ENCODE results near the gene HTT.

DNA sequence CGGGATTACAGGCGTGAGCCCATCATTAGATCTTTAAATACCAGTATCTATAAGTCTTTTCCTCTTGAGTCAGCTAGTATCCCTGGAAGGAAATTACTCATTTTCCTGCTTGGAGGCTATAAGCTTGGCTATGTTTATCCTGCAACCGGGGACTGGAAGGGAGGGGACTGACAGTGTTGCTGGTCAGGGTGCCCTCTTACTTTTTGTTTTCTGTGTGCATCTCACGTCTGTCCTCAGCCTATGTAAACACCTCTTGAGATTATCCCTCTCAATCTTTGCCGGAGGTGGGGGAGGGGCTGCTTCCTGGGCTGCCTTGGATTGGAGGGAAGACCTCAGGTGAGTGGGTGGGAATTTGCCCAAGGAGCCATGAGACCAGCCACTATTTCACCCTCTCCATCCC lies 37.0 kb downstream of the HTT start:
- TF ChIP-seq EP300 (IDR thresholded peaks at IDR 0.05) (no peak), POLR2A (IDR thresholded peaks at IDR 0.05) (no peak)
- TF ChIP-seq, protein P1, sequence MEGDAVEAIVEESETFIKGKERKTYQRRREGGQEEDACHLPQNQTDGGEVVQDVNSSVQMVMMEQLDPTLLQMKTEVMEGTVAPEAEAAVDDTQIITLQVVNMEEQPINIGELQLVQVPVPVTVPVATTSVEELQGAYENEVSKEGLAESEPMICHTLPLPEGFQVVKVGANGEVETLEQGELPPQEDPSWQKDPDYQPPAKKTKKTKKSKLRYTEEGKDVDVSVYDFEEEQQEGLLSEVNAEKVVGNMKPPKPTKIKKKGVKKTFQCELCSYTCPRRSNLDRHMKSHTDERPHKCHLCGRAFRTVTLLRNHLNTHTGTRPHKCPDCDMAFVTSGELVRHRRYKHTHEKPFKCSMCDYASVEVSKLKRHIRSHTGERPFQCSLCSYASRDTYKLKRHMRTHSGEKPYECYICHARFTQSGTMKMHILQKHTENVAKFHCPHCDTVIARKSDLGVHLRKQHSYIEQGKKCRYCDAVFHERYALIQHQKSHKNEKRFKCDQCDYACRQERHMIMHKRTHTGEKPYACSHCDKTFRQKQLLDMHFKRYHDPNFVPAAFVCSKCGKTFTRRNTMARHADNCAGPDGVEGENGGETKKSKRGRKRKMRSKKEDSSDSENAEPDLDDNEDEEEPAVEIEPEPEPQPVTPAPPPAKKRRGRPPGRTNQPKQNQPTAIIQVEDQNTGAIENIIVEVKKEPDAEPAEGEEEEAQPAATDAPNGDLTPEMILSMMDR (IDR thresholded peaks at IDR 0.05): no peak
